NCI-H1105 (cell line): ENCODE measurements around the gene RNU1-1.
"Not testable (repeated sequence)": the region's sequence is repeated elsewhere in the genome, so short reads cannot be mapped to it uniquely, and the experiment has no call there.

Source experiments
- DNase-seq: peaks from one replicate; lab custom pipeline; 2025; lab: John Stamatoyannopoulos, UW

The RNU1-1 gene

DNA sequence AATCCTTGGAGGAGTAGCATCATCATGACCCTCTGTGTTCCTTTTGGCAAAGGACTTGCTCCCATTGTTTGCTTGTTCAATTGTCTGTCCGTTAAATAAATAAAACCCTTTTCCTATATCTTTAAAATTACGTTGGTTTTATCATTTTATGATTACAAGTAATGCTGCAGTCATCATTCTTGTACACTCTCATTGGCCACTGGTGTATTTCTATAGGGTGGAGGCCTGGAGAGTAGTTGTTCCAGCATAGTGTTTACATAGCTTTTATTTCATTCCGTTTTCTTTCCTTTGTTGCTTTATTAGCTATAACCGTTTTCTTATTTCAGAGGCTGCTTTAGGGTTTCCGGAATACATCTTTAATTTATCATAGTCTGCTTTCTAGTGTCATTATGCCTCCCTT lies 7.6 kb upstream of the RNU1-1 start:
- DNase-seq = not testable (repeated sequence)

GRCh38 chr1:16521288-16521583 lies 7.2 kb upstream of the RNU1-1 start:
- DNase-seq = no peak

GRCh38 chr1:16520435-16521287 lies 6.6 kb upstream of the RNU1-1 start:
- DNase-seq = not testable (repeated sequence)

- not testable (repeated sequence) for DNase-seq
These were observed 5.3 kb upstream of the RNU1-1 start for GRCh38 chr1:16519255-16519951.

DNA sequence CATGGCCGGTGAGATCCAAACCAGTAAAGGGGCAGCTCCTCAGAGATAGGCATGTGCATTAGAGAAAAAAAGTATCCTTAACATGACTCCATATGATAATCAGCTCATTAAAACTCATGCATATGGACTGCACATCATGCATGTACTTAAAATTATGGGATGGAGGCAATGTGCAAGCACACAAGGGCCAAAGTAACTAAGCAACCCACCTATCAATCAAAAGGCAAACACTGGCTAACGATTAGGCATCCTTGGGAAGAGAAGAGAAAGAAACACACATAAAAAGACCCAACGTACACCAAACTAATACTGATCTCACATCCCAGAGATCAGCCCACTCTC lies 4.8 kb upstream of the RNU1-1 start:
- not testable (repeated sequence) for DNase-seq

DNA sequence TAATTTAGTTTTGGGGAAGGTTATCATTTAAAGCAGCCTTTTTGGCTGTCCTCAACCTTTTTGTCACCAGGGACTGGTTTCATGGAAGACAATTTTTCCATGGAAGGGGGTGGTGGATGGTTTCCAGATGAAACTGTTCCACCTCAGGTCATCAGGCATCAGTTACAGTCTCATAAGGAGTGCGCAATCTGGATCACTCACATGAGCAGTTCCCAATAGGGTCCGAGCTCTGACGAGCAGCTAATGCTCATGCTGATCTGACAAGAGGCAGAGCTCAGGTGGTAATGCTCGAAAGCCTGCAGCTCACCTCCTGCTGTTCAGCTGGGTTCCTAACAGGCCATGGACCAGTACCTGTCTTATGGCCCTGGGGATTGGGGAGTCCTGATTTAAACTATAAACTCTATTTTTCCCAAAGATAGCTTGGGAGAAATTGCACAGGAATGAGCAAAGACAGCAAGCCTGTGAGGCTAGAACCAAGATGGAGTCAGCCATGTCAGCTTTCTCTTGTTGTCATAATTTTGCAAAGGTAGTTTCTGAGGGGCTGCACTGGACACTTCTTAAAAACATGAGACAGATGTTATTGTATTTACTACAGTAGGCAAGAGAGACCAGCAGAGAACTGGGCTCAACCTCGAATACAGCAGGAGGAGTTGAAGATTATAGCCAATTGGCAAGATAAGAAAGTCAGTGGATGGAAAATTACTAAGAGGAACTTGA lies 2.8 kb upstream of the RNU1-1 start:
- DNase-seq = not testable (repeated sequence)

GRCh38 chr1:16513412-16514106 lies 526 bp downstream of the RNU1-1 start:
- peak; percentile 94 for DNase-seq

DNA sequence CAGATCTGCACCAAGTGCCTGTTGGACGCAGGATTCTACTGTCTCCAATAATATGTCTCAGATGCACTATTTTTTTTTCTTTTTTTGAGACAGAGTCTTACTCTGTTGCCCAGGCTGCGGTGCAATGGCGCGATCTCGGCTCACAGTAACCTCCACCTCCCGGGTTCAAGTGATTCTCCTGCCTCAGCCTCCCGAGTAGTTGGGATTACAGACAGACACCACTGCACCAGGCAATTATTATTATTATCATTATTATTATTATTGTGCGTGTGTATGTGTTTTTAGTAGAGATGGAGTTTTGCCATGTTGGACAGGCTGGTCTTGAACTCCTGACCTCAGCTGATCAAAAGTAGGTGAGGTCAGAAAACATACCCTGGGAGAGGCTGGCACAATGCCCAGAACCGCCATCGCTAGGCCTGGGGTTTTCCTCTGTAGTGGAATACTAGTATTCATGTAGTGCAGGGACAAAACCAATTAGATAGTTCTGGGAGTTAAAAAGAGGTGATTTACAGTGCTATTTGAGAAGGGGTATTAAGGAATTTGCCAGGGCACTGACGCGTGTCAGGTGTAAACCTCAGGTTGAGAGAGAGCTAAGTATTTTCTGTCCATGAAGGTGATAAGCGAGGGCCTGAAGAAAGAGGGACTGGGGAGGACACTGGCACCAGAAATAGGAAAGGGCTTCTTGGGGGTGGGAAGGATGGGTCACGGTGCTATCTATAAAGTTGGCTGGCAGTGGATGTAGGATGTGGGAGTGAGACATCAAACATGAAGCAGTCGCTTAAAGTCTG lies 1.3 kb downstream of the RNU1-1 start:
- not testable (repeated sequence) for DNase-seq

DNA sequence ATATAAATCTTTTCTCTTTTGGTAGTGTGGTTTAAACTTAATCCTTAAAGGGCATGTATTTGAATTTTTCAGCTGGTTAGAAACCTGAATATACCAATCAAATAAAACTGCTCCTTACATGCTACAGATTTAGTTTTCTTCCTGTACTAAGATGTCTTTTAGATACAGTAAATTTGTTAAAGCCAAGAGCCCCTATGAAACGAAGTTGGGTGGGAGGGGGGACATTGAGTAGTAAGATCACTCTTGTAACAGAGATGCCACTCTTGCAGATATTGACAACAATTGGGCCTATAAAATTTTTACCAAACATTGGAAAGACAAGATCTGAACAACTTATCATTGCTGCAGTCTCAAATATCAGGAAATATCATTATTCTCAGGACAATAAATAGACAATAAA lies 2.2 kb downstream of the RNU1-1 start:
- not testable (repeated sequence) for DNase-seq

- not testable (repeated sequence) for DNase-seq
These were observed 5.1 kb downstream of the RNU1-1 start for GRCh38 chr1:16508861-16509445.

DNA sequence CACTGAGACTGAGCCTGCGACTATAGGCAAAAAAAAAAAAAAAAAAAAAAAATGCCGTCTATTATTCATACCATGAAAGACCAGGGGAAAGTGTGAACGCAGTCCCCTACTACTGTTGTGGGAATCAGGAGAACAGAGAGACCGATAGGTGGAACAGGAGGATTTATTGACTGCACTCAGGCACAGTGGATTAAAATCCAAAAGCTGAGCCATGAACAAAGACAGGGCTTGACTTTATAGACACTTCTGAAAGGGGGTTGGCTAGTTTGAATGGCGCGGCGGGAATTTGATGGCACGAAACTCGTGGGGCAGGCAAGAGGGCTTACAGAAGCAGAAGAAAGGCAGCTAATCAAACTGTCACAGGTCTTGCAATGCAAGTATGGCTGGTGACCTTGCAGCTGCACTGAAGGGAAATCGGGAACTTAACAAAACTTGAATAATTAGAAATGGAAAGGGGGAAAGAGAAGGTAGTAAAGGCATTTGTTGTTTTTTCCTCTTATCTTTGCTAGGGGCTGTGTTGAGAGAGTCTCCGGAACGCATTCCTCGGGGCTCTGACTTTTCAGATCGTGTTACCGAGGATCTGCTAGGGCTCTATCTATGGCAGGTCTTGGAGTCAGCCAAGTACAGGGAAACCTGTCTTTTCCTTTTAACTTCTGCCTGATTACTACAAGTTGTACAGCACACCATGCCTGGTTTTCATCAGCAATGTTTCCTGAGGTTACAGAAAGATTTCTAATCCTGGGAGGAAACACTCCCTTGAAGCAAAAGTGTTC lies 7.5 kb downstream of the RNU1-1 start:
- not testable (repeated sequence) for DNase-seq

DNA sequence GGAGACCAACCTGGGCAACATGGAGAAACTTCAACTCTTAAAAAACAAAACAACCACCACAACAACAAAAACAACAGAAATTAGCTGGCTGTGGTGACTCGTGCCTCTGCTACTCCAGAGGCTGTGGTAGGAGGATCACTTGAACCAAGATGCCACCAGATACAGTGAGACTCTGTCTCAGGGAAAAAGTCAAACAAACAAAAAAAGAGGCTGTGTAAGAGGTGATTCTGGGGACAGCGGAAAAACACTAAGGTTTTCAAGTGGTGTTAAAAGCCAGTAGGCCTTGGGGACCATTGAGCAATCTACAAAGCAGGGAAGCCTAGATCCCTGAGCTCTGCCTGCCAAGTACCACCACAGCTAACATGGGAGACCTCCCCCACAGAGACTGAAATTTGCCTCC lies 8.2 kb downstream of the RNU1-1 start:
- not testable (repeated sequence) for DNase-seq

DNA sequence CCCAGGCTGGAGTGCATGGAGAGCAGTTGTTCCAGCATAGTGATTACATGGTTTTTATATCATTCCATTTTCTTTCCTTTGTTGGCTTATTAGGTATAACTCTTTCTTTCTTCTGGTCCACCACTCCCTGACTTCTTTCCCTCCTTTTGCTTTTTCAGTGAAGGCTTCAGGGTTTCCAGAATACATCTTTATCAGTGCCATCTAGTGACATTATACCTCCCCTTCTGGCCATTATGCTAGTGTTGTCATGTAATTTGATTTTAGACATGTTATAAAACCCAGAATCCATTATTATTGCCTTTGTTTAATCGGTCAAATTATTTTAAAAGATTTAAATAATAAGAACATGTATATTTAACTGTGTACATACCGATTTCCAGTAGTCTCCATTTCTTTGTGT lies 10.6 kb downstream of the RNU1-1 start:
- DNase-seq = no peak

DNA sequence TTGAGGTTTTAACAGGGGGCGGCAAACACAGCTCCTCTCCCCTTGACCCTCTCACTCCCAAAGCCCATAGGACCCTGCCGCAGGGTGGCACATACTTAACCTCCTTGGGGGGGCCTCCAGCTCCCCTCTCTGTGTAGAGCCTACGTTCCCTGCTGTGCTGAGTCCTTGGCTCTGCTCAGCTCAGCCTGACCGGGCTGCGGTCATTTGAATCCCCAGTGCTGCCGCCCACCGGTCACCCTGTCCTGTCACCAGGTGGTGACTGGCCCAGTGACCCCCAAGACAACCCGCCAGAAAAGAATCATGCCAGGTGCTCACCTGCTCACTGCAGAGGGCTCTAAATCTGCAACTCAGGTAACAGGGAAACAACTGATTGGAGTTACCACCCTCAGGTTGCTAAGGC lies 12.6 kb downstream of the RNU1-1 start:
- not testable (repeated sequence) for DNase-seq

GRCh38 chr1:16500975-16501374 lies 13.1 kb downstream of the RNU1-1 start:
- DNase-seq = not testable (repeated sequence)

- DNase-seq = not testable (repeated sequence)
These were observed 13.6 kb downstream of the RNU1-1 start for GRCh38 chr1:16500466-16500865.

DNA sequence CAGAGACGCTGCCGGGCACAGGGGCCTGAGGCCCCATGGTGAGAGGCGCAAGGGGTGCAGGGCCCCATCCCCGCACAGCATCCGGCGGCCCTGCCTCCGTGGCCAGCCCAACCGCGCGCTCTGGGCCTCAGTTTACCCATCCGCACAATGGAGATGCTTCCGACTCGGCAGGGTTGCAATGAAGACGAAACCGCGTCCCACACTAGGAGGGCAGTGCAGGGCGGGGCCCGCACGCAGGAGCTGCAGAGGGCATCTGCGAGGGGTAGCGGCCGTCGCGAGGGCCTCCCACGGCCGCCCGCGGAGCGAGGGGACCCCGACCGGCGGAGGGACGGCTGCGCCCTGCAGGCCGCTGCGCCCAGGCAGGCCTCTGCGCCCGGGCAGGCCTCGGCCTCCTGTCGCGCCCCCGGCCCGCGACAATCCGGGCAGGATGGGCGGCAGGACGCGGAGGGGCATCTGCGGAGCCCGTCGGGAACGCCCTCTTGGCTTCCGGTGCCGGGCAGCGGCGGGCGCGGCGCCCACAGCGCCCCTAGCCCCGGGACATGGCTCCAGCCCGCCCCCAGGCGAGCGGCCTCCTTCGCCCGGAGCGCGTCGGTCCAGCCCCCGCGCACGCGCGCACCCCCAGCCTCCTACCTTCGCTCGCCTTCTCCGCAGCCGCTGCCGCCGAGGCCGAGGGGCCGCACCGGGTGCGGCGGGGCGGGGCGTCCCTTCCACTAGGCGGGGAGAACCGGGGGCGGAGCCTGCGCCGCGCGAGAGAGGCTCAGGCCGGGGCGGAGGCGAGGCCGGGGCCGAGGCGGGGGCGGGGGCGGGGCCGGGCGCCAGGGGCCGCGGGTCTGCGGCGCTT lies 15.3 kb downstream of the RNU1-1 start:
- peak; percentile 87 for DNase-seq

DNA sequence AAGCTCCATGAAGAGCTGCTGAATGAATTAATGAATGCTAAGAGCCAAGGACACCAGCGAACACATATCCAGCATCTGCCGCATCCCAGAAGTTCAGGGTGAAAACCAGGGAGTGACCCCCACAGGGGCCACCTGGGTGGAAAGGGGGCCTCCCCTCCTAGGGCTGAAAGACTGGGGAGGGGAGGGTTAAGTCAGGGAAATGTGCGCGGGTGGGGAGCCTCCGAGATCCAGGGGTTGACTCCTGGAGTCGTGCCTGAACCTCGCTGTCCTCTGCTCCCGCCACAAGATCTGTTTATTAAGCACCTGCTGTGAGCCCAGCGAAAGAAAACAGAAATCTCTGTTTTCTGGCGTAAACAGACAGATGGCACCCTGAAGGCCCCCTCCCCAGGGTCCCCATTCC lies 16.0 kb downstream of the RNU1-1 start:
- not testable (repeated sequence) for DNase-seq

DNA sequence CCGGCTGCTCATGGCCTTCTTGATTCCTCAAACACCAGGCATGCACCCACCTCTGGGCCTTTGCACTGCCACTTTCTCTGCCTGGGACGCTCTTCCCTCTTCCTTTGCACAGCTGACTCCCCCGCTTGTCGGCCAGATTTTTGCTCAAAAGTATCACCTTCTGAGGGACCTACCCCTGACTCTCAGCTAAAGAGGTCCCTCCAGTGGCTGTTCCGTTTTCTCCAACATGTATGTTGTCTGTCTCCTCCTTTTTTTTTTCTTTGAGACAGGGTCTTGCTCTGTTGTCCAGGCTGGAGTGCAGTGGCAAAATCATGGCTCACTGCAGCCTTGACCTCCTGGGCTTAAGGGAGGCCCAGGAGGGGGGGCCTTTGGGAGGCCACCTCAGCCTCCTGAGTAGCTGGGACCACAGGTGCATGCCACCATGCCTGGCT lies 16.6 kb downstream of the RNU1-1 start:
- not testable (repeated sequence) for DNase-seq
